HCT116 (cell line): ENCODE data around the gene TNNI3. TPM values are rescaled to one million over a fixed set of nuclear protein-coding genes. Genes with fewer than 3 reads are reported as not detected.

ENCODE experiments used
- ATAC-seq: fragments of 200-7000 bp; cut with Tn5 transposase; 2 replicates; pipeline ENCODE4 v1.9.1; 2020; ENCODE audit warnings: mild to moderate bottlenecking, moderate library complexity
- BruUV-seq: library from RNA; stranded (reverse); fragments of 400-500 nt; replicated peaks from 2 replicates; lab custom pipeline; 2021; lab: Mats Ljungman, UMichigan
- CTCF ChIA-PET: fragments of 300-600 bp; sonication (Branson Sonifier 250); formaldehyde crosslinking; loops from one replicate; lab custom pipeline; 2021; ENCODE audit warnings: antibody characterized with exemption; lab: Charles Lee
- POLR2A ChIA-PET: fragments of 300-600, 350-600 bp; sonication (Branson Sonifier 250); formaldehyde crosslinking; loops from one replicate; lab custom pipeline; 2021; ENCODE audit warnings: antibody characterized with exemption; lab: Charles Lee
- RAD21 ChIA-PET, 2 experiments: fragments of 300-600 bp; sonication (Branson Sonifier 250); formaldehyde crosslinking; loops; one replicate each; lab custom pipeline; 2023; ENCODE audit warnings: low total read pairs in 2 of 2; ENCODE audit not compliant: uncharacterized antibody in 2 of 2, unreplicated experiment in 2 of 2, low non-redundant PET in 1 of 2; lab: Charles Lee
- DNase-seq: peaks from one replicate; pipeline ENCODE4 v3.0.0-alpha.2; 2010; ENCODE audit warnings: low read depth, low spot score
- H2AFZ ChIP-seq: fragments of 200-600 bp; shearing (Covaris generic), sonication (generic); 2 replicates; pipeline ENCODE4 v1.6.1; 2017; ENCODE audit warnings: low read depth, mixed run types, mixed read lengths, antibody characterized with exemption, low read length; ENCODE audit not compliant: poor library complexity, severe bottlenecking
- H3K27ac ChIP-seq: 2 replicates; pipeline ENCODE4 v1.5.1; 2012; ENCODE audit warnings: low read depth, low read length
- H3K27me3 ChIP-seq: fragments of 200-600 bp; sonication (generic); 2 replicates; pipeline ENCODE4 v1.6.1; 2016; ENCODE audit warnings: mixed run types, low read length, mixed read lengths; ENCODE audit not compliant: insufficient read depth
- H3K36me3 ChIP-seq, 2 experiments: fragments of 200-500 bp in 1 of 2; fragments of 200-600 bp in 1 of 2; sonication (Bioruptor generic) in 1 of 2; sonication (generic) in 1 of 2; 2 replicates each; pipeline versions ENCODE4 v1.5.1 to v1.6.1; 2014 to 2016; ENCODE audit warnings: low read length in 2 of 2, inconsistent platforms in 1 of 2, mixed read lengths in 1 of 2, mixed run types in 1 of 2; ENCODE audit not compliant: insufficient read depth in 2 of 2, control insufficient read depth in 1 of 2
- H3K4me1 ChIP-seq, 2 experiments: fragments of 200-600 bp in 1 of 2; sonication (generic) in 1 of 2; 2 replicates each; pipeline versions ENCODE4 v1.5.1 to v1.6.1; 2012 to 2017; ENCODE audit warnings: low read length in 2 of 2, inconsistent platforms in 1 of 2, mild to moderate bottlenecking in 1 of 2, mixed read lengths in 1 of 2, mixed run types in 1 of 2, moderate library complexity in 1 of 2; ENCODE audit not compliant: insufficient read depth in 2 of 2, control insufficient read depth in 1 of 2
- H3K4me2 ChIP-seq: fragments of 200-600 bp; sonication (generic); 2 replicates; pipeline ENCODE4 v1.6.1; 2017; ENCODE audit warnings: mixed run types, low read length, mixed read lengths
- H3K4me3 ChIP-seq, 2 experiments: fragments of 200-600 bp in 1 of 2; sonication (generic) in 1 of 2; replicated peaks in 1 of 2; 2 replicates each; pipeline ENCODE4 v1.5.1; 2011 to 2016; ENCODE audit warnings: low read length in 2 of 2, control low read depth in 1 of 2, low read depth in 1 of 2, mild to moderate bottlenecking in 1 of 2, mixed read lengths in 1 of 2, mixed run types in 1 of 2
- H3K79me2 ChIP-seq: fragments of 200-600 bp; sonication (generic); 2 replicates; pipeline ENCODE4 v1.6.1; 2017; ENCODE audit warnings: mild to moderate bottlenecking, mixed run types, low read length, moderate library complexity, mixed read lengths; ENCODE audit not compliant: insufficient read depth
- H3K9ac ChIP-seq: fragments of 200-600 bp; sonication (generic); 2 replicates; pipeline ENCODE4 v1.6.1; 2016; ENCODE audit warnings: low read length, mixed read lengths
- H3K9me2 ChIP-seq: fragments of 200-600 bp; sonication (generic), shearing (Covaris generic); 2 replicates; pipeline ENCODE4 v1.6.1; 2017; ENCODE audit warnings: mixed run types, mild to moderate bottlenecking, moderate library complexity; ENCODE audit not compliant: insufficient read depth
- H3K9me3 ChIP-seq, 2 experiments: fragments of 200-500 bp in 1 of 2; fragments of 200-600 bp in 1 of 2; sonication (Bioruptor generic) in 1 of 2; sonication (generic) in 1 of 2; 2 replicates each; pipeline ENCODE4 v1.6.1; 2014 to 2017; ENCODE audit warnings: low read length in 2 of 2, mixed read lengths in 2 of 2, inconsistent platforms in 1 of 2, low read depth in 1 of 2, mild to moderate bottlenecking in 1 of 2, mixed run types in 1 of 2, moderate library complexity in 1 of 2; ENCODE audit not compliant: control insufficient read depth in 1 of 2, insufficient read depth in 1 of 2
- H4K20me1 ChIP-seq: fragments of 200-600 bp; sonication (generic), shearing (Covaris generic); 2 replicates; pipeline ENCODE4 v1.6.1; 2017; ENCODE audit warnings: mixed run types, mild to moderate bottlenecking, moderate library complexity; ENCODE audit not compliant: insufficient read depth
- CTCF ChIP-seq, 3 experiments: fragments of 200-600 bp in 1 of 3; sonication (generic) in 1 of 3; IDR thresholded peaks in 2 of 3; conservative IDR thresholded peaks in 1 of 3; 2 replicates each; pipeline ENCODE4 v1.5.1; 2012 to 2017; ENCODE audit warnings: low read depth in 2 of 3, low read length in 2 of 3, antibody characterized with exemption in 1 of 3, borderline replicate concordance in 1 of 3, control low read depth in 1 of 3, mild to moderate bottlenecking in 1 of 3, mixed read lengths in 1 of 3, mixed run types in 1 of 3, moderate library complexity in 1 of 3; ENCODE audit not compliant: insufficient read depth in 1 of 3
- ELF1 ChIP-seq: IDR thresholded peaks from 2 replicates; pipeline ENCODE4 v1.6.1; 2012; ENCODE audit warnings: low read depth, borderline replicate concordance
- EZH2 ChIP-seq: fragments of 200-600 bp; sonication (generic); IDR thresholded peaks from 2 replicates; pipeline ENCODE4 v1.6.1; 2017; ENCODE audit warnings: antibody characterized with exemption, mixed run types
- EZH2phosphoT487 ChIP-seq: fragments of 200-600 bp; IDR thresholded peaks from 2 replicates; pipeline ENCODE4 v1.6.1; 2018; ENCODE audit warnings: antibody characterized with exemption, borderline replicate concordance
- FOSL1 ChIP-seq: IDR thresholded peaks from 2 replicates; pipeline ENCODE4 v1.6.1; 2012; ENCODE audit warnings: low read depth
- POLR2AphosphoS5 ChIP-seq: IDR thresholded peaks from 2 replicates; pipeline ENCODE4 v1.6.1; 2011; ENCODE audit warnings: mild to moderate bottlenecking, low read depth, low read length, moderate library complexity
- SIN3A ChIP-seq: IDR thresholded peaks from 2 replicates; pipeline ENCODE4 v1.6.1; 2012; ENCODE audit warnings: low read depth
- intact Hi-C: fragments of 100-400 bp; cut with micrococcal nuclease; formaldehyde crosslinking; loops from 2 replicates; pipeline ENCODE4 v1.10.0; 2022
- total RNA-seq: library from RNA; stranded (reverse); gene quantifications from one replicate; pipeline ENCODE4 v1.2.1, GENCODE V29; 2021; ENCODE audit not compliant: unreplicated experiment

The TNNI3 gene
- total RNA-seq, 1 experiment from 2014 or later: 42.1 TPM

DNA sequence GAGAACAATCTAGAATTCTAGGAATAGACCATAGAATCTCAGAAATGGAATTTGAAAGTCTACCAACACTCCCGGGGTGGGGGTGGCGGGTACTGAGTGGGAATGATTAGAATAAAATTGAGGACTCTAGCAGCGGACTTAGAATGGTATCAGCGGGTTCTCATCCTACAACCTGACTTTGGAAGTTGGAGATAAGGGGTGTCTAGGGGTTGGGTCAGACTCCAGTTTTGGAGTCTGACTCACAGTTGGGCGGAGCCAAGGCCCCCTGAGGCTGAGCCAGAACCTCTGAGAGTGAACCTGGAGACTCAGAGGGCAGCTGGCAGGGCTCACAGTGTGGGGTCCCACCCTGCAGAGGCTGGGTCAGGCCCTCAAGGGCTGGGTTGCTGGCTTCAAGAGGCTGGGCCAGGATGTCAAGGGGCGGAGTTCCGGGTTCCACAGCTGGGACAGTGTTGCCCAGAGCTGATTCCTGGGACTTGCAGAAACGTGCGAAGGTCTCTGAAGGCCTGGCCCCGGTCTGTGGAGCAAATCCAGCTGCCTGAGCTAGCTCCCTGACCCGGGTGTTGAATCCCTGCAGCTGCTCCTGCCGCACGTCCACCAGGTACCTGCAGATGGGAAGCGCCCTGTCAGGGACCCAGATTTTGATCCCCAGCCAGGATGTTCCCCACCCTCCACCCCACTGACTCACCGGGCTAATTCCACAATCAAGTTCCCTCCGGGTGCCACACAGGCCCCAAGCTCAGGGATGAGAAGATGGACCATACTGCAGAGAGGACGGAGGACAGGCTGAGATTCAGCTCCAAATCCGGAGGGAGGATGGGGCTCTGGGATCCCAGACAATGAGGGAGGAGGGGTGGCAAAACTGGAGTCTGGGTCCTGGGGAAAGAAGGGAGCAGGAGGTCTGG lies 1.6 kb upstream of the TNNI3 start:
- intact Hi-C loops: loop anchor here (5.0 kb wide), 1 partner anchor 77 kb away; no protein-coding TSS in a partner anchor
- Histone ChIP-seq H3K79me2 (peaks cover 12% of the 10 kb centered on the region), H3K36me3 (no peaks in the 10 kb centered on the region; a peak in 1 of 4 replicates), H3K9ac (peak overlapping the region; percentile 81), H4K20me1 (no peaks in the 10 kb centered on the region), H3K9me3 (no peaks in the 10 kb centered on the region), H3K4me1 (peaks cover 13 to 51% of the 10 kb centered on the region in 2 experiments), H3K27me3 (no peaks in the 10 kb centered on the region), H3K9me2 (no peaks in the 10 kb centered on the region), H3K4me3 (peak overlapping the region; percentile 67 to 74), H3K4me2 (peak overlapping the region; percentile 96), H2AFZ (no peak overlapping the region), H3K27ac (peak overlapping the region; percentile 78)
- TF ChIP-seq EZH2phosphoT487: no peak
- TF ChIP-seq POLR2AphosphoS5: peak; percentile 72
- ChIA-PET RAD21 (interaction anchor here (1.4 to 2.6 kb wide), 3 partner anchors 12 to 18 kb away, joined by 9 to 13 read pairs (median 11); no protein-coding TSS in a partner anchor), CTCF (interaction anchor here (0.6 to 3.0 kb wide), 8 partner anchors 12 to 69 kb away, joined by 3 to 53 read pairs (median 4); partner anchors contain the start of genes PTPRH and TNNT1), POLR2A (interaction anchor here (0.5 to 2.9 kb wide), 7 partner anchors 12 to 472 kb away, joined by 3 to 24 read pairs (median 4); partner anchors contain the start of genes PPP6R1 and PTPRH)
- ATAC-seq (peak; percentile 51), DNase-seq (no peak)
- BruUV-seq: TSS peak; percentile 63

DNA sequence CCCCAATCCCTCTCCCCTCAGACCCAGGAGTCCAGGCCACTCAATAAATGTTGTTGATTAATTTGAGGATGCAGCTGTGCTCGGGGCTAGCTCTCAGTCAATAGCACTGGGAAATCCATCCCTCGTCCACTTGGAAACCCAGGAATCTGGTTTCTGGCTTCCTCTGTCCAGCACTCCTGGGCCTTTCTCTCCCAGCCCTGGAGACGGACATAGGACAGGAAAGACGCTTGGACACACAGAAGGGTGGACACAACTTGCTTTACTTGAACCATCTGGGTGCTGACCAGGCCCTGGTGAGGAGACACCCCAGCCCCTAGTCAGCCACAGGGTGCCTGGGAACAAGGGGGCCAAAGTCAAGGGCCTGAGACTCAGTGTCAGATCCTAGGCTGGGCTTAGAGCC lies 891 bp upstream of the TNNI3 start:
- Histone ChIP-seq H3K4me1 (peaks cover 13 to 51% of the 10 kb centered on the region in 2 experiments), H4K20me1 (no peaks in the 10 kb centered on the region), H3K4me3 (peak overlapping the region in 1 of 2 experiments; percentile 74; a peak in 3 of 4 replicates), H3K79me2 (peaks cover 12% of the 10 kb centered on the region), H3K27ac (peak overlapping the region; percentile 78), H3K9me3 (no peaks in the 10 kb centered on the region), H3K9ac (peak overlapping the region; percentile 81), H3K9me2 (no peaks in the 10 kb centered on the region), H3K27me3 (no peaks in the 10 kb centered on the region), H3K36me3 (no peaks in the 10 kb centered on the region; a peak in 1 of 4 replicates), H3K4me2 (peak overlapping the region; percentile 96), H2AFZ (no peak overlapping the region)
- ChIA-PET RAD21 (interaction anchor here (0.7 to 2.6 kb wide), 3 partner anchors 12 to 297 kb away, joined by 3 to 13 read pairs (median 11); no protein-coding TSS in a partner anchor), CTCF (interaction anchor here (0.9 to 3.0 kb wide), 5 partner anchors 11 to 49 kb away, joined by 3 to 53 read pairs (median 3); partner anchors contain the start of gene TNNT1), POLR2A (interaction anchor here (0.7 to 2.9 kb wide), 4 partner anchors 12 to 51 kb away, joined by 3 to 24 read pairs (median 3); partner anchors contain the start of gene PTPRH)
- intact Hi-C loops: loop anchor here (5.0 kb wide), 1 partner anchor 76 kb away; no protein-coding TSS in a partner anchor
- BruUV-seq: no TSS peak
- DNase-seq (no peak), ATAC-seq (no peak)
- TF ChIP-seq CTCF (IDR thresholded peaks at IDR 0.05 in 2 of 3, conservative IDR thresholded peaks at IDR 0.05 in 1 of 3; ENCODE audit: borderline replicate concordance in 1 of 3, insufficient read depth in 1 of 3, low read depth in 2 of 3, low read length in 2 of 3) (no peak), EZH2phosphoT487 (no peak), ELF1 (no peak), SIN3A (no peak), FOSL1 (no peak), EZH2 (no peak)
